Caco-2 (cell line): ENCODE results near the gene TFB1M. TPM values are rescaled to one million over a fixed set of nuclear protein-coding genes. Genes with fewer than 3 reads are reported as not detected.
"Not testable (repeated sequence)": the region's sequence is repeated elsewhere in the genome, so short reads cannot be mapped to it uniquely, and the experiment has no call there.

ENCODE experiments used
- BruUV-seq: library from RNA; stranded (reverse); fragments of 400-500 nt; replicated peaks from 2 replicates; lab custom pipeline; 2021; lab: Mats Ljungman, UMichigan
- CTCF ChIA-PET: fragments of 300-600 bp; sonication (Branson Sonifier 250); formaldehyde crosslinking; loops from one replicate; lab custom pipeline; 2022; ENCODE audit warnings: antibody characterized with exemption; lab: Charles Lee
- POLR2A ChIA-PET: fragments of 300-600 bp; sonication (Branson Sonifier 250); formaldehyde crosslinking; loops from one replicate; lab custom pipeline; 2022; ENCODE audit warnings: antibody characterized with exemption; lab: Charles Lee
- DNase-seq, 2 experiments: peaks; one replicate each; pipeline versions ENCODE4 v3.0.0 to v3.0.0-alpha.2; 2020 to 2022
- H3K27me3 ChIP-seq: replicated peaks from 2 replicates; pipeline ENCODE4 v1.6.0; 2011; ENCODE audit warnings: low read length; ENCODE audit not compliant: control insufficient read depth, insufficient read depth
- H3K36me3 ChIP-seq: 2 replicates; pipeline ENCODE4 v1.5.1; 2011; ENCODE audit warnings: low read length; ENCODE audit not compliant: control insufficient read depth, insufficient read depth
- H3K4me1 ChIP-seq: fragments of 250-450 bp; sonication (Bioruptor Pico); 2 replicates; pipeline ENCODE4 v1.5.1; 2020; ENCODE audit warnings: mild to moderate bottlenecking
- H3K4me3 ChIP-seq: 2 replicates; pipeline ENCODE4 v1.5.1; 2011; ENCODE audit warnings: low read depth, mild to moderate bottlenecking, control low read depth, low read length
- H3K9me3 ChIP-seq: fragments of 250-450 bp; sonication (Bioruptor Pico); 2 replicates; pipeline ENCODE4 v1.5.1; 2020; ENCODE audit warnings: mild to moderate bottlenecking, moderate library complexity
- H3K27ac Mint-ChIP-seq: one replicate; pipeline ENCODE4 v1.8.0; 2022; ENCODE audit warnings: mixed read lengths; ENCODE audit not compliant: unreplicated experiment
- H3K27me3 Mint-ChIP-seq: one replicate; pipeline ENCODE4 v1.8.0; 2022; ENCODE audit warnings: mixed read lengths; ENCODE audit not compliant: insufficient read depth, unreplicated experiment
- H3K36me3 Mint-ChIP-seq: one replicate; pipeline ENCODE4 v1.8.0; 2022; ENCODE audit warnings: mild to moderate bottlenecking, mixed read lengths; ENCODE audit not compliant: insufficient read depth, unreplicated experiment
- H3K4me1 Mint-ChIP-seq: one replicate; pipeline ENCODE4 v1.8.0; 2022; ENCODE audit warnings: low read depth, mixed read lengths; ENCODE audit not compliant: unreplicated experiment
- H3K4me3 Mint-ChIP-seq: one replicate; pipeline ENCODE4 v1.8.0; 2022; ENCODE audit warnings: mild to moderate bottlenecking, moderate library complexity, mixed read lengths; ENCODE audit not compliant: unreplicated experiment
- H3K9me3 Mint-ChIP-seq: one replicate; pipeline ENCODE4 v1.8.0; 2022; ENCODE audit warnings: mixed read lengths; ENCODE audit not compliant: unreplicated experiment
- intact Hi-C: fragments of 100-400 bp; cut with micrococcal nuclease; formaldehyde crosslinking; loops from one replicate; pipeline ENCODE4 v1.10.0; 2022; ENCODE audit not compliant: unreplicated experiment
- total RNA-seq: library from RNA; stranded (reverse); gene quantifications from 2 replicates; pipeline ENCODE4 v1.2.3, GENCODE V29; 2022
- TF ChIP-seq, protein P1 (sequence below), 2 experiments: fragments of 200-600 bp in 1 of 2; IDR thresholded peaks; 1 replicate in 1 of 2; 2 replicates in 1 of 2; pipeline versions ENCODE4 v1.5.1 to v1.8.0; 2011 to 2022; ENCODE audit warnings: antibody characterized with exemption in 1 of 2, control low read depth in 1 of 2, inconsistent platforms in 1 of 2, low read depth in 1 of 2, low read length in 1 of 2, mild to moderate bottlenecking in 1 of 2, moderate library complexity in 1 of 2; ENCODE audit not compliant: insufficient read depth in 1 of 2, severe bottlenecking in 1 of 2, unreplicated experiment in 1 of 2

The TFB1M gene
- total RNA-seq, 1 experiment from 2014 or later, result 35.7 TPM

DNA sequence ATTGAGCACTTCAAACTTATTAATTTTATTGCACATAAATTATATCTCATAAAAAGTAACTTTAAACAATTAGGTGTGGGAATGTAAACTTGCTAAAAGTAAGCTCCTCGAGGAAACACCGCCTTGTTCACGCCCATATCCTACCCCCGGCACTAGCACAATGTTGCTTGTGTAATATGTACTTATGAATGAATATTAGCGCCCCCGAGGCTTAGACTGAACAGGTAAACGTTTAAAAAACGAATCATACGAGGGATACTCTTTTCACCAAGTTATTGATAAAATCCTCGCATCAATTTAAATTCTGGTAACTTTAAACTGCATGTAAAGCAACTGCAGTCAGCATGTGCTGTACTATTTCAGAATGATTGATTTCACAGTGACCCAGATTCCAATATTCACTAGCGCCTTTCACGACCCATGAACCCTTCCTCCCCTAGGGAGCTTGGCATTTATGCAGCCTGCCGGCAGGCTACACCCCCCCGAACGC lies 637 bp downstream of the TFB1M start:
- BruUV-seq, result TSS peak; percentile 71
- CTCF ChIA-PET, result interaction anchor here (0.6 to 1.9 kb wide), 2 partner anchors 14 to 25 kb away, joined by 3 to 6 read pairs; no protein-coding TSS in a partner anchor
- POLR2A ChIA-PET, result interaction anchor here (0.6 to 0.7 kb wide), 2 partner anchors 46 to 48 kb away, joined by 3 to 7 read pairs; no protein-coding TSS in a partner anchor

DNA sequence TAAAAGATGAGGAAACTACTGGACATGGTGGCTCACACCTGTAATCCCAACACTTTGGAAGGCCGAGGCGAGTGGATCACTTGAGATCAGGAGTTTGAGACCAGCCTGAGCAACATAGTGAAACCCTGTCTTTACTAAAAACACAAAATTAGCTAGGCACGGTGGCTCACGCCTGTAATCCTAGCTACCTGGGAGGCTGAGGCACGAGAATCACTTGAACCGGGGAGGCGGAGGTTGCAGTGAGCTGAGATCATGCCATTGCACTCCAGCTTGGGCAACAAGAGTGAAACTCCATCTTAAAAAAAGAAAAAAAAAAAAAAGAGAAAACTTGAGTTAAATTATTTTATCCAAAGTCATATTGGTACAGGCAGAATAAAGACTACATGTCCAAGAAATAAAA lies 1.3 kb downstream of the TFB1M start:
- POLR2A ChIA-PET, result interaction anchor here (0.7 kb wide), 1 partner anchor 48 kb away, joined by 3 read pairs; no protein-coding TSS in a partner anchor
- Mint-ChIP-seq H3K36me3 (peaks cover 53% of the 10 kb centered on the region), H3K4me3 (peak overlapping the region; percentile 89)
- H3K27me3 Mint-ChIP-seq, H3K27ac Mint-ChIP-seq, H3K4me1 ChIP-seq, intact Hi-C loops, H3K9me3 ChIP-seq, H3K27me3 ChIP-seq, DNase-seq, H3K9me3 Mint-ChIP-seq, H3K36me3 ChIP-seq, H3K4me1 Mint-ChIP-seq, BruUV-seq: not testable (repeated sequence)
- CTCF ChIA-PET, result interaction anchor here (0.6 kb wide), 1 partner anchor 25 kb away, joined by 3 read pairs; no protein-coding TSS in a partner anchor
- H3K4me3 ChIP-seq, result peak overlapping the region; percentile 70

More for the DNA sequence above, 637 bp downstream of the TFB1M start:
- Mint-ChIP-seq H3K9me3 (no peaks in the 10 kb centered on the region), H3K36me3 (peaks cover 53% of the 10 kb centered on the region), H3K4me1 (peaks cover 5% of the 10 kb centered on the region), H3K4me3 (peak overlapping the region; percentile 89), H3K27ac (peak overlapping the region; percentile 86), H3K27me3 (no peaks in the 10 kb centered on the region)
- H3K27me3 ChIP-seq, result no peaks in the 10 kb centered on the region
- peak; percentile 53 to 55 for DNase-seq
- no peaks in the 10 kb centered on the region for H3K9me3 ChIP-seq
- H3K4me1 ChIP-seq, result no peaks in the 10 kb centered on the region
- TF ChIP-seq, protein P1, sequence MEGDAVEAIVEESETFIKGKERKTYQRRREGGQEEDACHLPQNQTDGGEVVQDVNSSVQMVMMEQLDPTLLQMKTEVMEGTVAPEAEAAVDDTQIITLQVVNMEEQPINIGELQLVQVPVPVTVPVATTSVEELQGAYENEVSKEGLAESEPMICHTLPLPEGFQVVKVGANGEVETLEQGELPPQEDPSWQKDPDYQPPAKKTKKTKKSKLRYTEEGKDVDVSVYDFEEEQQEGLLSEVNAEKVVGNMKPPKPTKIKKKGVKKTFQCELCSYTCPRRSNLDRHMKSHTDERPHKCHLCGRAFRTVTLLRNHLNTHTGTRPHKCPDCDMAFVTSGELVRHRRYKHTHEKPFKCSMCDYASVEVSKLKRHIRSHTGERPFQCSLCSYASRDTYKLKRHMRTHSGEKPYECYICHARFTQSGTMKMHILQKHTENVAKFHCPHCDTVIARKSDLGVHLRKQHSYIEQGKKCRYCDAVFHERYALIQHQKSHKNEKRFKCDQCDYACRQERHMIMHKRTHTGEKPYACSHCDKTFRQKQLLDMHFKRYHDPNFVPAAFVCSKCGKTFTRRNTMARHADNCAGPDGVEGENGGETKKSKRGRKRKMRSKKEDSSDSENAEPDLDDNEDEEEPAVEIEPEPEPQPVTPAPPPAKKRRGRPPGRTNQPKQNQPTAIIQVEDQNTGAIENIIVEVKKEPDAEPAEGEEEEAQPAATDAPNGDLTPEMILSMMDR (IDR thresholded peaks at IDR 0.05; ENCODE audit: insufficient read depth in 1 of 2, low read depth in 1 of 2, low read length in 1 of 2, severe bottlenecking in 1 of 2, unreplicated experiment in 1 of 2), result no peak
- H3K36me3 ChIP-seq, result no peaks in the 10 kb centered on the region
- intact Hi-C loops, result loop anchor here (2.0 kb wide), 1 partner anchor 137 kb away; no protein-coding TSS in a partner anchor
- H3K4me3 ChIP-seq, result peak overlapping the region; percentile 70

DNA sequence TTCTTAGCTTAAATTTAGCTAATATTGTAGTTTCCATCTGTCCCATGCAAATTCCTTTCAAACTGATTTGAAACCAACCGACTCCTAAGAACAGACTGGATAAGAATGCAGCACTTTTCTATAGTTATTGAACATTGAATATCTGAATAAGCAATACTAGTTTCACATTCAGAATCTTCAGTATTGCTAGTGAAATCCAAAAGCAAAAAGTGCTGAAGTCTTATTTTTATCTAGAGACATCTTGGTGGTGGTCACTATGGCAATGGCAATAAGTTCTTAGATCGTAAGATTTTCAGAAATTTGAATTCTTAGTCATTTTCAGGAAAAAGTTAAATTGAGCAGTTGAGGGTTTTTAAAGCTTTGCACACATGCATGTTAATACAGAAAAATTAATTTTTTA lies 2.7 kb downstream of the TFB1M start:
- H3K4me3 ChIP-seq, result no peak overlapping the region
- H3K9me3 ChIP-seq, result no peaks in the 10 kb centered on the region
- DNase-seq, result no peak
- ChIA-PET CTCF (no interaction called here), POLR2A (no interaction called here)
- no peaks in the 10 kb centered on the region for H3K36me3 ChIP-seq
- BruUV-seq, result no TSS peak
- no peaks in the 10 kb centered on the region for H3K27me3 Mint-ChIP-seq
- TF ChIP-seq, protein P1 (IDR thresholded peaks at IDR 0.05; ENCODE audit: insufficient read depth in 1 of 2, low read depth in 1 of 2, low read length in 1 of 2, severe bottlenecking in 1 of 2, unreplicated experiment in 1 of 2), result no peak
- no peak overlapping the region for H3K4me3 Mint-ChIP-seq
- H3K4me1 ChIP-seq, result no peaks in the 10 kb centered on the region
- intact Hi-C loops, result no loop called here
- H3K9me3 Mint-ChIP-seq, result no peaks in the 10 kb centered on the region
- peaks cover 53% of the 10 kb centered on the region for H3K36me3 Mint-ChIP-seq
- no peaks in the 10 kb centered on the region for H3K27me3 ChIP-seq
- peaks cover 5% of the 10 kb centered on the region for H3K4me1 Mint-ChIP-seq
- H3K27ac Mint-ChIP-seq, result no peak overlapping the region
